NOMO-1 treated with DMSO at 0.1 percent for 48 hours (cell line): ENCODE results near the gene MTIF3.

ENCODE experiments used
- DNase-seq: peaks from one replicate; lab custom pipeline; 2025; ENCODE audit not compliant: unreplicated experiment; lab: John Stamatoyannopoulos, UW

MTIF3 gene, protein sequence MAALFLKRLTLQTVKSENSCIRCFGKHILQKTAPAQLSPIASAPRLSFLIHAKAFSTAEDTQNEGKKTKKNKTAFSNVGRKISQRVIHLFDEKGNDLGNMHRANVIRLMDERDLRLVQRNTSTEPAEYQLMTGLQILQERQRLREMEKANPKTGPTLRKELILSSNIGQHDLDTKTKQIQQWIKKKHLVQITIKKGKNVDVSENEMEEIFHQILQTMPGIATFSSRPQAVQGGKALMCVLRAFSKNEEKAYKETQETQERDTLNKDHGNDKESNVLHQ

DNA sequence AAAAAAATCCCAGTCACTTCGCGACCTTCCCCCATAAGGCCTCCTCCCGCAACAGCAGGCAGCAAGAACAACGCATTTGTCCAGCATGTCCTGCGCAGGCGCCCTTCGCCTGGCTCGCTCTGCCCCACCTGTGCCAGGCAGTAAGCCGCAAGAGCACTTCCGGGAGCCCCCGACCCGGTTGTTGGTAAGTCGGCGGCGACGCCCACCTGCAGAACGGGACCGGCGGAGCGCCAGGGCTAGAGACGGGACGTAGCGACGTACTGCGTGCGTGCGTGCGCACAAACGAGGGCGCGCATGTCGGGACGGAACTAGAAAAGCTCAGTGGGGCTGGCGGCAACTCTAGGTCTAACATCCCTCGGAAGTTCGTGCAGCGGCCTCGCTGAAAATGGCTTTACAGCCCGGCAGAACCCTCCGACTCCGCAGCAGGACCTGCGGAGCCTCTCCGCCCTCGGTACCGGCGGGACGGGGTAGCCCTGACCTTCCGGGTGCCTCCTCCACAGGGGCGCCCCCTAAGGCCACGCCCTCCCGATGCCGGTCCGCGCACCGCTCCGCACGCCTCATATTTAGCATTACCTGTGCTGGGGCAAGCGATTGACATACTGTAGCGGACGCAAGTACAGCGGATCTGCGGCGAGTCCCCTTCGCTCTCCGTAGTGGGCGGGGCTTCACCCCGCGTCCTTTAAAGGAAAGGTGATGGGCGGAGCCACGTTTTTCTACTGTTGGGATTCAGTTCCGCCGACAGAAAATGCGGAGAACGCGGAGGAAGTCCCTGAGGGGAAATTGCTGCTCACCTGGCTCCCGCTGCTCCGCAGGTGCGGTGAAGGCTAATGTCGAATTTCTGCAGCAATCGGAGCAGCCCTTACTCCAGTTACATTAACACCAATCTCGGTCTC, at the start of gene MTIF3:
MTIF3 (minus strand) TSS at position 629 of the 893 bp plus-strand sequence. CDS start 10,116 bp downstream, outside the sequence.
- DNase-seq = peak; percentile 96

DNA sequence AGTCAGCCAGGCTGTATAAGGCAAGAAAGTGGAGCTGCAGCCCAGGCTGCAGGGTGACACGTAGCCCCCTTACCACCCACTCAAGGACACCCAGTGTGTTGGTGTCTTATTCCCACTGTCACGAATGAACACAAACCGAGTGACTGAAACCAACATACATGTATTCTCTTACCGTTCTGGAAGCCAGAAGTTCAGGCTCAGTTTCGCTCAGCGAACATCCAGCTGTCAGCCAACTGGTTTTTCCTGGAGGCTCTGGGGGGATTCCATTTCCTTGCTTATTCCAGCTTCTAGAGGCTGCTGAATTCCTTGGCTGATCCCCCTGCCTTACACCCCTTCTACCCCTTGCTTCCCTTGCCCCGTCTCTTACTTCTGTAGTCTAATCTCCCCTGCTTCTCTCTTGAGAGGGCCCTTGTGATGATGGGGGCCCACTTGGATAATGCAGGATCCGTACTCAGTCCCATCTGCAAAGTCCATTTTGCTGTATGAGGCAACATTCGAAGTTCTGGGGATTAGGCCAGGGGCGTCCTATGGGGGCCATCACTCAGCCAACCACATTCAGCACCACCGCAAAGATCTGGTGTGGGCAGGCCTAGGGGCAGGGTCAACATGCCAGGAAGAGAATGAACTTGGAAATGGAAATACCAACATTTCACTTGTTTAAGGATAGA, 47.3 kb upstream of the MTIF3 start:
- DNase-seq = no peak

DNA sequence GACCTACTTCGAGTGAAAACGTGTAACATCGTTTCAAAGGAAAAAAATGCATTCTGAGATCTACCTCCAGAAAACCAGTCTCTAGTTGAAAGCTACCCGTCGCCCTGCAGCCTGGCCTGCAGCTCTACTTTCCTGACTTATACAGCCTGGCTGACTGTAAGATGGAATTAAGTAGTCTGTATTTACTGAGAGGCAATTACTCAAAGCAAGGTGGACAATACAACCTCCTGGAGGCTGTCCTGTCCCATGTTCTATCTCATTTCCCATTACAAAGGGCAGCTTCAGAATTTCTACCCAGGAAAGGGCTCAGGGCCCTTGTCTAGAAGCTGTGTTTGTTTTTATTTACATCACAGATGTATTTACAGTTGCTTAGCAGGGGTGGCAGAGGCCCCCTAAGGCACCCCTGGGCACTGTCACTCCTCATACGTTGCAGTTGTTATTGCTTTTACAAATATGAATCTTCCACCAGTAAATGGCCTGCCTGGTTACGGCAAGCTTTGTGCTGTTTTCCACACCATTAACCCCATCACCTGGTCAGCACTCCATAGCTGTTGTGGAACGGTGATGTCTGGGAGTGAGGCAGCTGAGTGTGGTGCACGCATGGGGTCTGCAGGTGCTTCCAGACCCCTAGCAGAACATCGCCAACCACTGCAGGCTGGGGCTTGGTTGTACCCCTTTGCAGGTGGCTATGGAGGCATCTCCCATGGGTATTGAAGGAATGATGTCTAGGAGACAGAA, 46.3 kb upstream of the MTIF3 start:
- DNase-seq = no peak

DNA sequence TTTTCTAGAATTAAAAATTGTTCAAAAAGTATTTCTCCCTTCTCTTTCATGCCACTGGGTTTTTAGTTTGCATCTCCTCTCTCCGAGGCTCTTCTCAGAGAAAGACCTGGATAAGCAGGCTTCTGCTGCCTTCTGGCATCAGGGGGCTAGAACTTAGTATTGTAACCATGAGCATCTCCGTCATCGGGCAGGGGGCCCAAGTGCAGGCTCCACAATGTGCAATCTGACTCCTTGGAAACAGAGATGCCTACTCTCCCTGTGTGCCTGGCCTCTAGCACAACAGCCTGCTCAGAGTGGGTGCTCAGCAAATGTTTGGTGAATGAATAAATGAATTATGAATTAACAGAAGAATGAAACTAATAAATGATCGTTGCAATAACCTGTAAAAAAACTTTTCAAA, 45.6 kb upstream of the MTIF3 start:
- no peak for DNase-seq

DNA sequence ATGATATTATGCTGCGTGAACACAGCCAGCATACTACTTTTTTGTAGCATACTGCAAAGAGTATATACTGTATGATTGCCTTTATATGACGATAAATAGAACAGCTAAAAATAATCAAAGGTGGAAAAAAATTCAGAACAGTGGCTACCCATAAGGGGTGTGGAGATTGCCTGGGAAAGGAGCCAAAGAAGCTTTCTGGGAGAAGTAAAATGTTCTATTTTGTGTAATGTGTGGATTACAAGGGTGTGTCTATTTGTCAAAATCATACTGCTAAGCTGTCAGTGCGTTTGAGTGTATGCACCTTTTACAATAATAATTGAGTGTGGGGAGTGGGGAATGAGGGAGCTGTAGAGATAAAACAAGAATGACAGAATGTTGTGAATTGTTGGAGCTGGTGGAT, 45.2 kb upstream of the MTIF3 start:
- no peak for DNase-seq

DNA sequence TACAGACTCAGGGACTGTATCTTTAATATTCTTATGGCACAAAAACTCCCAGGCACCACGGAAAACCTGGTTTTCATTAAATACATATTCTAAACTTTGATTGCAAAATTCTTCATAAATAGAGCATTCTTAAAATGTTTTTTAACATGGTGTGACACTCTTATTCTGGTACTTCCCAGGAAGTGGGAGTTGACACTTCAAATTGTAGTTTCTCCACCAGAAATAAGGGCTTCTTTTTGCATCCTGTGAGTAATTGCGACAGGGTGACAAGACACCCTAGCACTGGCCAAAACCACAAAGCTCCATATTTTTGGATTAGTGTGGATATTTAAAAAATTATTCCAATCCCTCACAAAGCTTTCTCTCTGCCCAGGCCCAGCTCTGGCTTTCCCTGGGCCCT, 43.6 kb upstream of the MTIF3 start:
- DNase-seq = no peak

DNA sequence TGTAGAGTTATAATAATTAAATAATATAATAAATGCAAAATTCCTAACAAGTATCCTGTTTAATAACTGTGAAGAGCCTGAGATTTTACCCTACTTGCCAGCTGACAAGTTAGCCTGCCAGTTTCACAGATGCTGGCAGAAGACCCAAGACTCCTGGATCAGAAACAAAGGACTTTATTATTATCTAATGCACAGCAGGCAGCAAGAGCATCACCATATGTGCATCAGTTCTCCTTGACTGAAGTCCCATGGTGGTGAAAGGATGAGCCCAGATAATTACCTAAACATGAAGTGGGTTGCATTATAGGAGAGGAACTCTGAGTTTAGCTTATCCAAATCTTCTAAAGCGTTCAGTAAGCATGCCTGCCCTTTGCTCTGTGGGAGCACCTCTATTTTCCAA, 39.1 kb upstream of the MTIF3 start:
- no peak for DNase-seq

DNA sequence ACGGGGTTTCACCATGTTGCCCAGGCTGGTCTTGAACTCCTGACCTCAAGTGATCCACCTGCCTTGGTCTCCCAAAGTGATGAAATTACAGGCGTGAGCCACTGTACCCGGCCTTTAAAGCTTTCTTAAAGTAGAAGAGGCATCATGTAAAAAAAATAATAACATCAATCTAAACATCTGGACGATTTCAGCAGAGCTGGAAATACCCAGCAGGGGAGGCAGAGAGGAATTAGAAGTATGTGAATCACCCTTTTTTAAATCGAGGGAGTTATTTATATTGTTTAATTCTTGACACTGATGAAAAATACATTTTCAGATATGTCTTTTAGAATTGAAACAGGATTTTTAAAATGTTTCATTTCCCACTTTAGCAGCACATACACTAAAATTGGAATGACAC, 37.4 kb upstream of the MTIF3 start:
- no peak for DNase-seq

DNA sequence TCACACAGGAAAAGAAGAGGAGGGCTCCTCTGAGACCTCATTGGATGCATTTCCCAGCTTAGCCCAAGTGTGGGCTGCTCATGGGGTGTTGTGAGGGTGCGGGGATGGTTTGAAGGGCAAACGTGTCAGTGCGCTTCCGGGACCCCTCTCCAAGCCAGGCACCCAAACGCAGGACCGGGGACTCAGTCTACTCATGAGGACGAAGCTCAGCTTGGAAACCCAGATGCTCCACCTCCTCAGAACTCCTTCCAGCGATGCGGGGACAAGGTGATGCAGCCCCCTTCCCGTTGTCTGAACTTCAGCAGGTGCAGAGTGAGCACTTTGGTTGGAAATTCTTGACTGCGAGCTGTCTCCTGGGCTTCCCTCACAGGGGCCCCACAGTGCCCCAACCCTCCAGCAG, 33.1 kb upstream of the MTIF3 start:
- DNase-seq = no peak

DNA sequence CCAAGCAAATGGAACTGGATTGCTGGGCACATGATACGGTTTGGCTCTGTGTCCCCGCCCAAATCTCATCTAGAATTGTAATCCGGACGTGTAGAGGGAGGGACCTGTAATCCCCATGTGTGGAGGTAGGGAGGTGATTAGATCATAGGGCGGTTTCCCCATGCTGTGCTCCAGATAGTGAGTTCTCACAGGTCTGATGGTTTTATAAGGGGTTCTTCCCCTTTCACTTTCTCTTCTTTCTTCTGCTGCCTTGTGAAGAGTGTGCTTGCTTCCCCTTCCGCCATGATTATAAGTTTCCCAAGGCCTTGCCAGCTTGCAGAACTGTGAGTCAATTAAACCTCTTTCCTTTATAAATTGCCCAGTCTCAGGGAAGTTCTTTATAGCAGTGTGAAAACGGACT, 32.6 kb upstream of the MTIF3 start:
- peak; percentile 100 for DNase-seq

DNA sequence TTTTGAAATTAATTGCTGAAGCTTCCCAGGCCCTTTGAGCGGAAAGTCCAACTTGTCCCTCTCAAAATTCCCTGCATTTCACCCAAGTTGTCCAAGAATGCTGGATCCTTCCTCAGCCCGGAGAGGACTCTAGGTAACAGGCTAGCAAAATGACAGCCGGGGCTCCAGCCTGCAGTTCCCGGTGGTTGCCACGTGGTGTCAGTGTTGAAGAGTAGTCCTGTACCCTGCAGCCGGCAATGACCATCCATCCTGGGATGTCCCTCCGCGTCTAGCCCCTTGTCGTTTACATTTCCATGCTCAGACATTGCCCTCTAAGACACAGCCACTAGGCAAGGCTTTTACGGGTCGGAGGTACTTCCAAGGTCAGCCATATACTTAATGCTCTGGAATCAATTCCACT, 31.4 kb upstream of the MTIF3 start:
- DNase-seq = no peak

DNA sequence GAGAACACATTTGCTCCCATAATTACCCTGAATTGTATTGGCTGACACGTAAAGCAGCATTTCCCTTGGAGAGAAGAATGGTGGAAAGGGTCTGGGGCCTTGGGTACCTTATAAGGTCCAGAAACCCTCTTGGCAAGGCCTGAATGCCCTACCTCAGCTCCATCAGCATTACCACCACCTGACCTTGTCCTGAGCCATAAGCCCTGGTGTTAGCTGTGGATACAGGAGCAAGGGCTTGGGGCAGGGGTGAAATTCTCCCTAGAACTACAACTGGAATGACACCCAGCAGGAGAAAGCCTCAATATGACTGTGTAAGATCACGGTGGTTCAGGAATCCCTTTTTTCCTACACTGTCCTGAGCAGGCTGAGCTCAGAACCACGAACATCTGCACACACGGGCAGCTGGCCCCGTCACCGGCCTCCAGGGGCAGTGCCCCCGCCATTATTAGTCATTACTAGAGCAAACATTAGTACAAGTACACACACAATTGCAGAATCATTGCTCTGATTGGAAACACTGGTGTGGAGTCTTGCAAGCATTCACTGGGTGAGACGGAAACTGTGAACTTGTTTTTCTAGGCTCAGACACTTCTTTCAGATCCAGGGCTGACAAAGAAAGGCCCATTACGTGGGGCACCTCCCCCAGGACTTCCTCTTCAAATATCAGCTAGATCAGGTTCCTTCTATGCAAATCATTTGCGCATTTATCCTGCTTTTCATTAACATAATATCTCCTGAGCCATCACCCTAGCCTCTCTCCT, 26.8 kb upstream of the MTIF3 start:
- DNase-seq = peak; percentile 7

DNA sequence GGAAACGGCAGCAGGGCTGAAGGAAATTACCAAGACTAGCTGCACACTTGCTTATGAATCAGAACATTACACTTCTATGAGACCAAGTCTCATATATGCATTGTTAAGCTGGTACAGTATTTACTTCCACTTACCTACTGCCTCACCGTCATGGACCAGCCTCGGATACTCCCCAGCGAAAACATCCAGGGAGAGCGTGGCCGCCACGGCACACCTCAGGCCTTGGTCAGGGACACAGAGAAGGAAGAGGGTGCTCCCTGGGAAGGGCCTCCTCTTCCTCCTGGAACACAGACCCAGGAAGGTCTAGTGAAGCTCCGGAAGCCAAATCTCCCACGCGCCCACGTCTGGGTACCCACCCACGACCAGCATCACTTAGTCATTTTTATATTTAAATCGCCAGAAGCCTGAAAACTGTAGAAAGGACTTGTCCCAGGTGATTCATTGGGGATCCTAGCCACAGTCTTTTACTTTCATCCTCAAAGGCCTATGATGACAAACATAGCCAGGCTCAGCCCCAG, 24.4 kb upstream of the MTIF3 start:
- no peak for DNase-seq

DNA sequence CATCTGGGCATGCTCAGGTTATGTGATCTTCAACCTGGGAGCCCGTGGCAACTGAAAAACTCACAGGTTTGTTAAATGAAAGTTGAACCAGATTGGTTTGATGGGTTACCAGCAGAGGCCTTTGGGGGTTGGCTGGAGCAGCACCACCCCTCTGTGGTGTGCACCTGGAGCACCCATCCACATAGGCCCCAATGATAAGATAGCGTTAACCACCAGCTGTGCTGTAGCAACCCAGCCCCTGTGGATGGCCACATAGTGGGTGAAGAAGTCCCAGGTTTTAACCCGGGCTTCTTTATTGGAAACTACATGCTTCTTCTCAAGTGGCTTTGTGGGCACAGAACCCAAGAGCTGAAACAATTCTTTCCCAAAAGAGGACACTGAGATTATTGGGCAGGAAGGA, 22.6 kb upstream of the MTIF3 start:
- no peak for DNase-seq

DNA sequence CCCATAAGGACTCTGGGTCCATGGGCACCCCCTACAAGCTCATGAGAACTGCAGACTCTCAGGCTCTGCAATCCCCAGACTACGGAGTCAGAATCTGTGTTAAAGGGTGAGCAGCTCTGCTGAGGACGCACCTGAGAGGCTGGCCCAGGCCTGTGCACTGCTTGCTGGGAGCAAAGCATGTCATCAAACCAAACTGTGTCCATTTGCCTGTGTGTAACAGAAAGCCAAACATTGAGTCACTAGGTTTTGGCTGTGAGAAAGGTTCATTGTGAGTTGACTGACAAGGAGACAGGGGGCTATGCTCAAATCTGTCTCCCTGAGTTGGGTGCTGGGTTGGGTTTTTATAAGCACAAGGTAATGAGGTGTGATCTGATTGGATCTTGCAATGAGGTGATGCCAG, 22.1 kb upstream of the MTIF3 start:
- no peak for DNase-seq

DNA sequence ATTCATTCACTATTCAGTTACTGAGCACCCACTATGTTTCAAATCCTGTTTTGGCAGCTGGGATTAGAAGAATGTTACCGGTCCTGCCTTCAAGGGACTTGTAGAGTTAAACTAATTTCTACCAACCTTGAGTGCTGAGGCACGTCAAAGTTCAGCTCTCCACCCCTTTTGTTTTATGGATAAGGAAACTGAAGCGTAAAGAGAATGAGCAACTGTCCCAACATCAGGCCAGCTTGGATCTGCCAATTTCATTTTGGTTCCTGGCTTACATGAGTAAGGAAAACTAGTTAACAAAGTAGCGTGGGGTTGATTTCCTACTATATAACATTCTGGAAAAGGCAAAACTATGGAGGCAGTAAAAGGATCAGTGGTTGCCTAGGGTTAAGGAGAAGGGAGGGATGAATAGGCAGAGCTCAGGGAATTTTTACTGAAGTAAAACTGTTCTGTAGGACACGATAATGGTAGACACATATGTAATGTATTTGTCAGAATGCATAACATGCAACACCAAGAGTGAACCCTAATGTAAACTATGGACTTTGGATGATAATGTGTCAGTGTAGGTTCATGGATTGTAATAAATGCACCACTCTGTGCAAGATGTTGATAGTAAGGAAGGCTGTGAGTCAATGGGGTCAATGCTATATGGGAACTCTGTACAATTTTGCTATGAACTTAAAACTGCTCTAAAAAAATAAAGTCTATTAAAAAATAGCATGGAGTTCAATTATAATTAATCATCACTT, 19.9 kb upstream of the MTIF3 start:
- DNase-seq = no peak

DNA sequence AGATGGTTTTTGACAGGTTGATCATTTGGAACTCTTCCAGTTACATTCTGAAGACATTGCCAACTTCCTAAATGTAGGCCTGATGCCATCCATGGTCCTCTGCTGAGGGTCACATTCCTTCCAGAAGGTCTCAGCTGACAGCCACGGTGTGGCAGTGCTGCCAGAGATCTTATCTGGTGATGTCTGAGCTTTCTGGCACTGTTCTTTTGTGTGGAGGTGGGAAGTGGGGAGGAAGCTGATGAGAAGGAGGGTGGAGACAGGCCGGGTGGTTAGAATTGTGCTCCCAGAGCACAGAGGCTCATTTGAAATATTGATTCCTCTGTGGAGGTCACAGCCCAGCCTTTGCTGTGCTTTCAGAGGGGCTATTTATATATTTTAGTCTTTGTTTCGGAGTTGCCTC, 16.1 kb upstream of the MTIF3 start:
- no peak for DNase-seq

DNA sequence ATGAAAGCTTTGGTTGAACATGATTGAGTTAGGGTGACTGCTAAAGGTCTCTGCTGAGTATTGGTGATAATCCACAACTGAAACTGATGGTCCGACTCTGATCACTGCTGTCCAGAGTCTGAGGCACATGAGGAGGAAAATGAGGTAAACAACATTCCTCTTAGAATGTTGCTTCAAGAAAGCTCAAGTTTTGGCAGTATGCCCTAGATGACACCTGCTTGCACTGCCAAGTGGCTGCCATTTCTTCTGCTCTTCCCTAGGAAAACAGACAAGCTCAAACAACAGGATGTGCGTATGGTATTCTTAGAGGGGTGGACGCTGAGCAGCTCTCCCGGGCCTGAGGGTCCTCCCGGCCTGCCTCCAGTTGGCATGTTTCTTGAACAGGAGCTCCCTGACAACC, 15.2 kb upstream of the MTIF3 start:
- no peak for DNase-seq

DNA sequence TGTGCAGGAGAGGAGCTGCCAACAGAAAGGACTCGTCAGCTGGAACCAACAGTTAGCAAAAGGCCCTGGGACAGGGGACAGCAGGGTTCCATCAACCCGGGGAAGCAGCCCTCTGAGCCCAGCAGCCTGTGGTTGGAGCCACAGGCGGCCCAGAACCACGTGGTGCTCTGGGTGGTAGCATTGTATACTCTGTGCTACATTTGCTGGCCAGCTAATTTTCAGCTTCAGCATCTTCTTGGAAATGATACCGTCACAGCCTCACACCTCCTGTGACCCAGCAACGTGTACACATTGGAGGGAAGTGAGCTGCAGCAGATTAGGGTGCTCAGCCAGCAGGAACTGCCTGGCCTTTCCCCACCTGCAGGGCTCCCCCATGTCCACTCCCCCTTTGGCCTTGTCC, 13.1 kb upstream of the MTIF3 start:
- DNase-seq = no peak
